OCI-LY3 (cell line): ENCODE measurements around the gene CFAP99.

Experiments
- EZH2phosphoT487 ChIP-seq: fragments of 200-600 bp; shearing (Covaris generic); IDR thresholded peaks from 2 replicates; pipeline ENCODE4 v1.6.1; 2018; ENCODE audit warnings: antibody characterized with exemption, mixed run types, low read depth
- TF ChIP-seq, protein P1 (sequence below): fragments of 200-600, 300-600 bp; sonication (generic); IDR thresholded peaks from 2 replicates; pipeline ENCODE4 v1.5.1; 2014; ENCODE audit warnings: antibody characterized with exemption, low read length, low read depth

DNA sequence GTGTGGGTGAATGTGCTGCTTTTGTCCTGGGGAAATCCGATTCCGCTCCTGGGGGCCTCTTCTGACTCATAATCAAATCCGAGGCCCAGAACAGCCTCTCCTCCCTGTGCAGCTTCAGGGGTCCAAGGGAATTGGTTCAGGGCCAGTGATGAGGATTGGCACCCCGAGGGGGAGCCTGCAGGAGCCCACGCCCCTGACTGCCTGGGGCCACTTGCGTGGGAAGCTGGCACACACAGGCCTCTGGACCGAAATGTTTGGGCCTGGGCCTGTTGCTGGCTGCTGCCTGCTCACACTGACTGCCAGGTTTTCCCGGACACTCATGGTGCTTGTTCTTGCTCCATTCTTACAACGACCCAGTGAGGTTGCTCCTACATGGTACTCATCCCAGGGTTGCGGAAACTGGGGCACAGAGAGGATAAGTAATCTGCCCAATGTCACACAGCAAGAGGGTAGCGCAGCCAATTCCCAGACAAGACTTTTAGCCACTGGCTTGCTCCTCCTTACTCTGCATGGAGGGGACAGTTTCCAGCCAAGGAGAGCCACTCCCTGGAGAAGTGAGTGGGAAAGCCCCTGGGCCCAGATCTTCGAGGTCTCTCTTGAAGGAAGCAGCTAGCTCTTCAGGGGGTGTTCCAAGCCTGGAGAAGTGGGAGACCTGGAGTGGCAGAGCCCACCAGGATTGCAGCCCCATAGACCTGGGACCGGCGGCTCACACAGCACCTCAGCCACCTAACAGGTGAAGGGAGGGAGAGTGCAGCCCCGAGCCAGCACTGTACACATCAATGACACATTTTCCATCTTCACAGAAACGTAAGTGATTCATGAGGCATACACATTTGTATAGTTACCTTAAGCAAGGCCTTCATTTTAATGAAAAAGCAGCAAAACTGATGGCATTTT is 20.3 kb downstream of the CFAP99 start:
- TF ChIP-seq, protein P1, sequence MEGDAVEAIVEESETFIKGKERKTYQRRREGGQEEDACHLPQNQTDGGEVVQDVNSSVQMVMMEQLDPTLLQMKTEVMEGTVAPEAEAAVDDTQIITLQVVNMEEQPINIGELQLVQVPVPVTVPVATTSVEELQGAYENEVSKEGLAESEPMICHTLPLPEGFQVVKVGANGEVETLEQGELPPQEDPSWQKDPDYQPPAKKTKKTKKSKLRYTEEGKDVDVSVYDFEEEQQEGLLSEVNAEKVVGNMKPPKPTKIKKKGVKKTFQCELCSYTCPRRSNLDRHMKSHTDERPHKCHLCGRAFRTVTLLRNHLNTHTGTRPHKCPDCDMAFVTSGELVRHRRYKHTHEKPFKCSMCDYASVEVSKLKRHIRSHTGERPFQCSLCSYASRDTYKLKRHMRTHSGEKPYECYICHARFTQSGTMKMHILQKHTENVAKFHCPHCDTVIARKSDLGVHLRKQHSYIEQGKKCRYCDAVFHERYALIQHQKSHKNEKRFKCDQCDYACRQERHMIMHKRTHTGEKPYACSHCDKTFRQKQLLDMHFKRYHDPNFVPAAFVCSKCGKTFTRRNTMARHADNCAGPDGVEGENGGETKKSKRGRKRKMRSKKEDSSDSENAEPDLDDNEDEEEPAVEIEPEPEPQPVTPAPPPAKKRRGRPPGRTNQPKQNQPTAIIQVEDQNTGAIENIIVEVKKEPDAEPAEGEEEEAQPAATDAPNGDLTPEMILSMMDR, result no peak
- TF ChIP-seq EZH2phosphoT487, result no peak
